BLaER1 treated with 17β-estradiol and CSF1 and Interleukin-3, amounts not matched to agents 10 nM and 100 nM (cell line): ENCODE measurements around the gene FGD4.

Source experiments
- H3K27ac ChIP-seq, 11 experiments: shearing (Covaris generic); formaldehyde crosslinking; 2 replicates each; pipeline ENCODE4 v1.8.1; 2022
- H3K27me3 ChIP-seq, 11 experiments: shearing (Covaris generic); formaldehyde crosslinking; 2 replicates each; pipeline ENCODE4 v1.8.1; 2022
- H3K36me3 ChIP-seq, 11 experiments: shearing (Covaris generic); formaldehyde crosslinking; 2 replicates each; pipeline ENCODE4 v1.8.1; 2022
- H3K4me1 ChIP-seq, 10 experiments: shearing (Covaris generic); formaldehyde crosslinking; 2 replicates each; pipeline ENCODE4 v1.8.1; 2022
- H3K4me2 ChIP-seq, 11 experiments: shearing (Covaris generic); formaldehyde crosslinking; 2 replicates each; pipeline ENCODE4 v1.8.1; 2022
- H3K4me3 ChIP-seq, 10 experiments: shearing (Covaris generic); formaldehyde crosslinking; 2 replicates each; pipeline ENCODE4 v1.8.1; 2022
- H3K9ac ChIP-seq, 11 experiments: shearing (Covaris generic); formaldehyde crosslinking; 2 replicates each; pipeline ENCODE4 v1.8.1; 2022
- H3K9me3 ChIP-seq, 11 experiments: shearing (Covaris generic); formaldehyde crosslinking; replicated peaks in 1 of 11; 2 replicates each; pipeline ENCODE4 v1.8.1; 2022
- H4K20me1 ChIP-seq, 11 experiments: shearing (Covaris generic); formaldehyde crosslinking; 2 replicates each; pipeline ENCODE4 v1.8.1; 2022
- Cebpa-rat ChIP-seq, 11 experiments: shearing (Covaris generic); IDR thresholded peaks; 2 replicates each; pipeline ENCODE4 v1.8.1; 2022

Gene FGD4

GRCh38 chr12:32615441-32615840 lies 216.1 kb downstream of the FGD4 start:
- H3K36me3 ChIP-seq, result peaks cover 0 to 82% (median 0%) of the 10 kb centered on the region in 11 experiments; a peak in 9 of 22 replicates
- no peaks in the 10 kb centered on the region for H3K27me3 ChIP-seq
- no peaks in the 10 kb centered on the region for H3K9me3 ChIP-seq
- H3K4me3 ChIP-seq, result no peak overlapping the region
- no peak overlapping the region for H3K9ac ChIP-seq
- H3K4me2 ChIP-seq, result no peak overlapping the region
- H3K4me1 ChIP-seq, result no peaks in the 10 kb centered on the region
- no peak for TF ChIP-seq Cebpa-rat (IDR thresholded peaks at IDR 0.05)
- no peak overlapping the region for H3K27ac ChIP-seq
- no peaks in the 10 kb centered on the region for H4K20me1 ChIP-seq

- no peaks in the 10 kb centered on the region for H3K4me1 ChIP-seq
- H4K20me1 ChIP-seq, result no peaks in the 10 kb centered on the region
- no peaks in the 10 kb centered on the region for H3K27me3 ChIP-seq
- no peak overlapping the region for H3K4me2 ChIP-seq
- H3K9ac ChIP-seq, result no peak overlapping the region
- no peak overlapping the region for H3K27ac ChIP-seq
- H3K9me3 ChIP-seq, result no peaks in the 10 kb centered on the region
- no peak overlapping the region for H3K4me3 ChIP-seq
- H3K36me3 ChIP-seq, result peaks cover 0 to 82% (median 0%) of the 10 kb centered on the region in 11 experiments; a peak in 5 of 22 replicates
- TF ChIP-seq Cebpa-rat (IDR thresholded peaks at IDR 0.05), result no peak
Measured at GRCh38 chr12:32617534-32617933, 218.2 kb downstream of the FGD4 start.

- Histone ChIP-seq H3K4me2 (no peak overlapping the region), H3K27ac (no peak overlapping the region), H3K27me3 (no peaks in the 10 kb centered on the region), H3K9ac (no peak overlapping the region), H4K20me1 (no peaks in the 10 kb centered on the region), H3K36me3 (peaks cover 0 to 82% (median 0%) of the 10 kb centered on the region in 11 experiments; a peak in 5 of 22 replicates), H3K9me3 (no peaks in the 10 kb centered on the region), H3K4me1 (no peaks in the 10 kb centered on the region), H3K4me3 (no peak overlapping the region)
- no peak for TF ChIP-seq Cebpa-rat (IDR thresholded peaks at IDR 0.05)
Measured at GRCh38 chr12:32618115-32618514, 218.8 kb downstream of the FGD4 start.

- H4K20me1 ChIP-seq, result no peaks in the 10 kb centered on the region
- no peak overlapping the region for H3K27ac ChIP-seq
- no peak overlapping the region for H3K9ac ChIP-seq
- no peaks in the 10 kb centered on the region for H3K4me1 ChIP-seq
- no peaks in the 10 kb centered on the region for H3K27me3 ChIP-seq
- H3K36me3 ChIP-seq, result peaks cover 0 to 98% (median 0%) of the 10 kb centered on the region in 11 experiments; a peak in 6 of 22 replicates
- no peaks in the 10 kb centered on the region for H3K9me3 ChIP-seq
- no peak for TF ChIP-seq Cebpa-rat (IDR thresholded peaks at IDR 0.05)
- no peak overlapping the region for H3K4me3 ChIP-seq
- H3K4me2 ChIP-seq, result no peak overlapping the region
Measured at GRCh38 chr12:32627976-32628375, 228.6 kb downstream of the FGD4 start.

GRCh38 chr12:32641287-32641901 lies 242.0 kb downstream of the FGD4 start:
- no peaks in the 10 kb centered on the region for H4K20me1 ChIP-seq
- no peaks in the 10 kb centered on the region for H3K27me3 ChIP-seq
- H3K4me3 ChIP-seq, result no peak overlapping the region
- H3K27ac ChIP-seq, result no peak overlapping the region
- peaks cover 8 to 22% (median 13%) of the 10 kb centered on the region in 11 experiments; a peak in 20 of 22 replicates for H3K9me3 ChIP-seq
- TF ChIP-seq Cebpa-rat (IDR thresholded peaks at IDR 0.05), result no peak
- H3K4me1 ChIP-seq, result no peaks in the 10 kb centered on the region
- no peak overlapping the region for H3K4me2 ChIP-seq
- no peak overlapping the region for H3K9ac ChIP-seq
- H3K36me3 ChIP-seq, result peaks cover 0 to 88% (median 0%) of the 10 kb centered on the region in 11 experiments; a peak in 8 of 22 replicates

- no peaks in the 10 kb centered on the region for H3K4me1 ChIP-seq
- TF ChIP-seq Cebpa-rat (IDR thresholded peaks at IDR 0.05), result no peak
- no peak overlapping the region for H3K9ac ChIP-seq
- H3K27ac ChIP-seq, result no peak overlapping the region
- no peak overlapping the region for H3K4me2 ChIP-seq
- H3K4me3 ChIP-seq, result no peak overlapping the region
- peaks cover 0 to 61% (median 0%) of the 10 kb centered on the region in 11 experiments; a peak in 6 of 22 replicates for H3K36me3 ChIP-seq
- H3K27me3 ChIP-seq, result no peaks in the 10 kb centered on the region
- no peaks in the 10 kb centered on the region for H3K9me3 ChIP-seq
- no peaks in the 10 kb centered on the region for H4K20me1 ChIP-seq
Measured at GRCh38 chr12:32644431-32644830, 245.1 kb downstream of the FGD4 start.

GRCh38 chr12:32647275-32647674 lies 247.9 kb downstream of the FGD4 start:
- H3K4me1 ChIP-seq, result no peaks in the 10 kb centered on the region
- TF ChIP-seq Cebpa-rat (IDR thresholded peaks at IDR 0.05), result no peak
- no peaks in the 10 kb centered on the region for H3K27me3 ChIP-seq
- no peaks in the 10 kb centered on the region for H4K20me1 ChIP-seq
- H3K4me3 ChIP-seq, result no peak overlapping the region
- no peak overlapping the region for H3K9ac ChIP-seq
- no peaks in the 10 kb centered on the region for H3K9me3 ChIP-seq
- H3K27ac ChIP-seq, result no peak overlapping the region
- peaks cover 0 to 33% (median 0%) of the 10 kb centered on the region in 11 experiments; a peak in 4 of 22 replicates for H3K36me3 ChIP-seq
- H3K4me2 ChIP-seq, result no peak overlapping the region

GRCh38 chr12:32650508-32650907 lies 251.2 kb downstream of the FGD4 start:
- H3K4me3 ChIP-seq, result no peak overlapping the region
- no peak for TF ChIP-seq Cebpa-rat (IDR thresholded peaks at IDR 0.05)
- no peak overlapping the region for H3K27ac ChIP-seq
- H3K9ac ChIP-seq, result no peak overlapping the region
- H3K9me3 ChIP-seq, result no peaks in the 10 kb centered on the region
- H4K20me1 ChIP-seq, result no peaks in the 10 kb centered on the region
- H3K4me2 ChIP-seq, result no peak overlapping the region
- no peaks in the 10 kb centered on the region for H3K27me3 ChIP-seq
- H3K4me1 ChIP-seq, result no peaks in the 10 kb centered on the region
- peaks cover 0 to 10% (median 0%) of the 10 kb centered on the region in 11 experiments; a peak in 3 of 22 replicates for H3K36me3 ChIP-seq

GRCh38 chr12:32651151-32651955 lies 252.0 kb downstream of the FGD4 start:
- no peaks in the 10 kb centered on the region for H3K27me3 ChIP-seq
- H3K4me2 ChIP-seq, result no peak overlapping the region

GRCh38 chr12:32651956-32652210 lies 252.5 kb downstream of the FGD4 start:
- H3K27ac ChIP-seq, result no peak overlapping the region
- H3K27me3 ChIP-seq, result no peaks in the 10 kb centered on the region
- no peaks in the 10 kb centered on the region for H3K9me3 ChIP-seq
- H3K4me2 ChIP-seq, result no peak overlapping the region
- H3K36me3 ChIP-seq, result no peaks in the 10 kb centered on the region
- no peak for TF ChIP-seq Cebpa-rat (IDR thresholded peaks at IDR 0.05)
- H4K20me1 ChIP-seq, result no peaks in the 10 kb centered on the region
- no peak overlapping the region for H3K9ac ChIP-seq
- H3K4me1 ChIP-seq, result no peaks in the 10 kb centered on the region
- H3K4me3 ChIP-seq, result no peak overlapping the region

More at GRCh38 chr12:32651151-32651955, 252.0 kb downstream of the FGD4 start:
- Histone ChIP-seq H3K27ac (no peak overlapping the region), H3K36me3 (peaks cover 0 to 4% (median 0%) of the 10 kb centered on the region in 11 experiments; a peak in 3 of 22 replicates), H3K9ac (no peak overlapping the region), H3K9me3 (no peaks in the 10 kb centered on the region), H4K20me1 (no peaks in the 10 kb centered on the region), H3K4me3 (no peak overlapping the region), H3K4me1 (no peaks in the 10 kb centered on the region)
- no peak for TF ChIP-seq Cebpa-rat (IDR thresholded peaks at IDR 0.05)
